Ovary (tissue), 9 donors: ENCODE data around the gene ZC3H10. TPM values are rescaled to one million over a fixed set of nuclear protein-coding genes. Genes with fewer than 3 reads are reported as not detected.
A peak's percentile ranks its signal among the peaks of the same experiment; 100 is the strongest.

Experiments used
- DNase-seq, 5 donors: peaks; one replicate each; pipeline ENCODE4 v3.0.0-alpha.2; 2019 to 2020
- H3K27ac ChIP-seq, 2 donors: fragments of 200-600 bp; one replicate each; pipeline versions ENCODE4 v1.5.1 to v1.8.0; 2019 to 2022
- H3K27me3 ChIP-seq: fragments of 200-600 bp; one replicate; pipeline ENCODE4 v1.8.0; 2022
- H3K36me3 ChIP-seq: fragments of 200-600 bp; sonication (generic); one replicate; pipeline ENCODE4 v1.5.1; 2019
- H3K4me1 ChIP-seq: one replicate; pipeline ENCODE4 v1.8.1; 2013; ENCODE audit warnings: mild to moderate bottlenecking, moderate library complexity; ENCODE audit not compliant: insufficient read depth
- H3K4me3 ChIP-seq: fragments of 200-600 bp; sonication (generic); one replicate; pipeline ENCODE4 v1.5.1; 2017
- H3K9me3 ChIP-seq, 2 donors: fragments of 200-600 bp in 1 of 2; sonication (generic) in 1 of 2; one replicate each; pipeline versions ENCODE4 v1.5.1 to v1.8.1; 2013 to 2019; ENCODE audit warnings: mild to moderate bottlenecking in 1 of 2, moderate library complexity in 1 of 2
- CTCF ChIP-seq, 3 donors: fragments of 450-650 bp in 2 of 3; fragments of 200-600 bp in 1 of 3; IDR thresholded peaks; one replicate each; pipeline versions ENCODE4 v1.5.1 to v1.8.0; 2016 to 2022; ENCODE audit warnings: antibody characterized with exemption in 3 of 3, mild to moderate bottlenecking in 1 of 3
- EP300 ChIP-seq: sonication (generic); formaldehyde crosslinking; IDR thresholded peaks from one replicate; pipeline ENCODE4 v1.6.1; 2017; ENCODE audit warnings: antibody characterized with exemption
- POLR2A ChIP-seq: fragments of 450-650 bp; IDR thresholded peaks from one replicate; pipeline ENCODE4 v1.6.1; 2017; ENCODE audit warnings: antibody characterized with exemption, mild to moderate bottlenecking, moderate library complexity
- WGBS, 3 donors: extraction: QIAGEN DNeasy Blood & Tissue Kit in 1 of 3; methylation state at CpG; one replicate each; pipeline versions ENCODE4 v1.1.5 to v1.1.7; 2013 to 2017; 5-methylcytosine and 5-hydroxymethylcytosine counted together
- intact Hi-C, 4 donors: fragments of 100-400 bp; cut with DNase I; formaldehyde crosslinking; loops; one replicate each; pipeline versions ENCODE4 v1.11.0 to v1.15.1; 2022 to 2023
- polyA plus RNA-seq, 2 donors: library from polyadenylated mRNA; stranded (reverse); fragments of 200-250 nt in 1 of 2; fragments of 350-450 nt in 1 of 2; fragmentation: Illumina TruSeq in 1 of 2; extraction: RNeasy Lipid Tissue Mini Kit (QIAGEN cat#74804) in 1 of 2; gene quantifications; one replicate each; pipeline ENCODE4 v1.2.3, GENCODE V29; 2013 to 2014
- total RNA-seq, 7 donors: library from RNA; depleted of rRNA in 2 of 7; stranded (reverse); fragments of >200 nt in 2 of 7; fragmentation: NEBNext Ultra II Directional in 3 of 7; extraction: Animal tissue kit (Norgen Biotek cat#: 25700) in 3 of 7; gene quantifications; one replicate each; pipeline versions ENCODE4 v1.1.0 to v1.2.4, GENCODE V29; 2016 to 2023
- donor health status: DM: no; HTN: no; CAD: no; lungs with moderate emphysema.
- donor health status: DM: no; HTN: no; CAD: no.
- donor health status: Bipolar disorder and iron deficiency.
- donor health status: DM: yes; HTN: yes; CAD: no.
- donor health status: DM: no; HTN: no; CAD: no.
- donor health status: DM: yes; HTN: yes; CAD: no.

The ZC3H10 gene
- total and polyA plus RNA-seq, 9 donors: 1.8 to 14.7 (median 9.0) TPM

DNA sequence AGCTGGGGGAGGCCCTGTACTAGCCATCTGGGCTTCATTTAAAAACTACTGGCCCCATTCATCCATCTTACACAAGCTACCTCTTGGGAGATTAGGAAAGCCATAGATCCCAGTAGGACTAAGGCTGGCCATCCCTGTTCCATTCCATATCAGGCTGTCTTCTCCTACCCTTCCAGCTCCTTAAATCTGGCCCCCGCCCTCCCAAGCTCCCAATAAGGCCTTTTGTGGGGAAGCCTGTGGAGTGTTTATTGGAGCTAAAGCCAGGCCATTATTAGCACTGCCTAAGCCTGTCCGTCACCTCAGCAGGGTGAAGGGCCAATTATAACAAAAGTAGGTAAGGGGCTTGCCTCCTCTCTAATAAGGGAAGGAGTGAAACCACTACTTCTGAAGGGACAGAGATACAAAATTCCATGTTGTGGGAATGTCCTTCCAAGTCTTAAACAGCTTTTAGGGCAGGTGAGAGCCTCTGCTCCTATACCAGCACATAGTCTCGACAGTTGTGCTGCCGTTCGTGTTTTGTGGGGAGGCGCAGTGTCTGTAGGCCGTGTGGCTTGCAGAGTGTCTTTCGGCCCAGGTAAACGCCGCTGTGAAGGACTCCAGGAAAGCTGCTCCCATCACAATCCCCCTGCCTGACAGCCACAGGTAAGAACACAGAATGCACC is 43.8 kb downstream of the ZC3H10 start:
- no peaks in the 10 kb centered on the region for H3K9me3 ChIP-seq
- no peaks in the 10 kb centered on the region for H3K27me3 ChIP-seq
- no peak overlapping the region for H3K4me3 ChIP-seq
- TF ChIP-seq POLR2A (no peak), EP300 (no peak), CTCF (IDR thresholded peaks at IDR 0.05) (no peak)
- peaks cover 1% of the 10 kb centered on the region for H3K4me1 ChIP-seq
- peak overlapping the region in 1 of 2 donors; percentile 24 for H3K27ac ChIP-seq
- intact Hi-C loops: loop anchor here in 2 of 4 donors (2.0 to 5.0 kb wide), 2 partner anchors 40 to 59 kb away; partner anchors contain the start of gene RNF41 (in 1 of the 2)
- WGBS, 3 donors: 68 to 72% (median 68%) methylated on average over 10 of the region's 10 CpGs
- H3K36me3 ChIP-seq: no peaks in the 10 kb centered on the region
- no peak for DNase-seq

DNA sequence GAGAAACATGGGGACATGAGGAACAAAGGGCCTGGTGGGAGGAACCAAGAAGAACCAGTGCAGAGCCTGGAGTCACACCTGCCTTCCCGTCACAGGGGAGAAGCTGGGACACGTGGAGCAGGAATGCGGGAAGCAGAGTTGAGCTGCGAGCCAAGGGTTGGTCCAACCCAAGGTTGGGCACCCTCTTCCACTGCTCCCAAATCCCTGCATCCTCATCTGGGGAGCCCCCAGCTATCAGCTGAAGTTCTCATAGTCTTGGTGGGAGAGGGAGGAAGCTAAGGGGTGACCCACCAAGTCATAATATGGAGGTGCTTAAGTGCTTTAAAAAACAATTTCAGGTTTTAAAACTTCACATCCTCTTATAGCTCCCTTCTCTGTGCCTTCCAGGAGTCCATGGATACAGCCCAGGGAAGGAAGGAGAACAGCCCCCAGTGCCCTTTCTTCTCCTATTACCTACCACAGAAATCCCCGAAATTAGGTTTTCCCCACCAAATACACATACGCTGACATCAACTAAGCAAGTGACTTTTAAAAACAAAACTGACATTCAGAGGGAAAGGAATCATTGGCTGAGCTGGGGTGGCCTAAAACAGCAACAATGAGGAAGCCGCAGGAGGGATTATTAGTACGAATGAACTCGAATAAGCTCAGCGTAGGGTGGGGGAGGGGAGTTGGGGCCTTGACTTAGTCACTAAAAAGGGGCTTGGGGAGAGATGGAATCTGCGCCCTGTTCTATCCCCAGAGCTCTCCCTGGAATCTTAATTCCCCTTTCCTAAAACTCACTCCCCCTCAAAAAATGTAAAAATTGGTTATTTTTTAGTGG is 44.6 kb downstream of the ZC3H10 start:
- no peak overlapping the region for H3K4me3 ChIP-seq
- H3K4me1 ChIP-seq: peaks cover 1% of the 10 kb centered on the region
- no peaks in the 10 kb centered on the region for H3K36me3 ChIP-seq
- no peak for TF ChIP-seq POLR2A
- TF ChIP-seq EP300: no peak
- TF ChIP-seq CTCF (IDR thresholded peaks at IDR 0.05): no peak
- H3K9me3 ChIP-seq: no peaks in the 10 kb centered on the region
- DNase-seq: no peak
- intact Hi-C loops: loop anchor here in 1 of 4 donors (5.0 kb wide), 1 partner anchor 40 kb away; no protein-coding TSS in a partner anchor
- no peak overlapping the region for H3K27ac ChIP-seq
- WGBS, 3 donors: 44 to 45% (median 45%) methylated on average over 11 of the region's 11 CpGs
- H3K27me3 ChIP-seq: no peaks in the 10 kb centered on the region

- no peak for DNase-seq
- peaks cover 1% of the 10 kb centered on the region for H3K4me1 ChIP-seq
- no peaks in the 10 kb centered on the region for H3K9me3 ChIP-seq
- no peak overlapping the region for H3K27ac ChIP-seq
- no peak overlapping the region for H3K4me3 ChIP-seq
- 52 to 53% (median 53%) methylated on average over 11 of the region's 11 CpGs for WGBS, 3 donors
- H3K36me3 ChIP-seq: no peaks in the 10 kb centered on the region
- TF ChIP-seq CTCF (IDR thresholded peaks at IDR 0.05) (no peak), EP300 (no peak), POLR2A (no peak)
- H3K27me3 ChIP-seq: no peaks in the 10 kb centered on the region
- intact Hi-C loops: loop anchor here in 1 of 4 donors (5.0 kb wide), 1 partner anchor 41 kb away; no protein-coding TSS in a partner anchor
Observed at GRCh38 chr12:56163533-56164344, 45.7 kb downstream of the ZC3H10 start.

GRCh38 chr12:56164345-56164729 is 46.3 kb downstream of the ZC3H10 start:
- H3K36me3 ChIP-seq: no peaks in the 10 kb centered on the region
- no peaks in the 10 kb centered on the region for H3K9me3 ChIP-seq
- TF ChIP-seq EP300: no peak
- peak in 1 of 5 donors; percentile 34 for DNase-seq
- no peaks in the 10 kb centered on the region for H3K27me3 ChIP-seq
- no peak overlapping the region for H3K4me3 ChIP-seq
- no peak overlapping the region for H3K27ac ChIP-seq
- intact Hi-C loops: loop anchor here in 1 of 4 donors (5.0 kb wide), 1 partner anchor 42 kb away; no protein-coding TSS in a partner anchor
- whole genome bisulfite sequencing, 3 donors: 87 to 89% (median 89%) methylated on average over 17 of the region's 17 CpGs
- peaks cover 1% of the 10 kb centered on the region for H3K4me1 ChIP-seq
